Body of pancreas (tissue), 4 donors: ENCODE measurements around the gene CCM2.

Source experiments
- POLR2A ChIP-seq, 3 donors: fragments of 450-650 bp; IDR thresholded peaks; one replicate each; pipeline ENCODE4 v1.6.1; 2016; ENCODE audit warnings: antibody characterized with exemption in 3 of 3, mild to moderate bottlenecking in 2 of 3
- TF ChIP-seq, protein P1 (sequence below), 7 experiments: fragments of 450-650 bp in 4 of 7; fragments of 200-600 bp in 3 of 7; sonication (generic) in 3 of 7; IDR thresholded peaks; one replicate each; pipeline ENCODE4 v1.5.1; 2016 to 2019; ENCODE audit warnings: antibody characterized with exemption in 7 of 7

DNA sequence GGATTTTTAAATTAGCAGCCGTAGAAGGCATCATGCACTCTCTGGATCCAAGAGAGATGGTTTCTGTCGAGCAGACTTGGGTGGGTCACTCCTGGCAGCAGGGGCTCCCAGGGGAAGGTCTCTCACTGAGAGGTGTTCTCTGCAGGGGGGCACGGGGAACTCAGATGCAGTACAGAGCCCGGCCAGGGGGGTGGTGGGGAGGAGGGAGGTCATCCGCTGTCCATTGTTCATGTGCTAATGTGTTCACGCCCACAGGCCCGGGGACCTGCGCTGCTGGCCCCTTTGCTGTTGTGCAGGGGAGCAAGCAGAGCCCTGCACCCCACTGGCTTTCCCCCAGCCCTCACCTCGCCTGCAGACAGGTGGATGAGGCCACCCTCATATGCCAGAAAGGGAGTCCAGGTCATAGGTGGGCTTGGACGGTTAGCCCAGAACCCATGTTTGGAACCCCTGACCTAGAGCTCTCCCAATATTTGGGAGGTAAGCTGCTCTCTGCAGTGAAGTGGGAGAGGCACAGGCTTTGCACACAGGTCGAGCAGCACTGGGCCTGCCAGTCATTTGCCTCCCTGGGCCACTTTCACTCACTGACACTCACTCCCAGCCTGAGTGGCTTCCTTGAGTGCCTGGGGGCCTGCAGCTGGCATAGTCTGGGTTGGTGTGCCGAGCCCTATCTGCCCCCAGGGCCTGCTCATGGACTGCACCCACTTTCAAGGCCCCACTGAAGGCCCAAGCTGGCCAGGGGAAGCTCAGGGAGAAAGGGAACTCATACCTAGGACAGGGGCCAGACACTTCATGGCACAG, 124.1 kb downstream of the CCM2 start:
- TF ChIP-seq, protein P1, sequence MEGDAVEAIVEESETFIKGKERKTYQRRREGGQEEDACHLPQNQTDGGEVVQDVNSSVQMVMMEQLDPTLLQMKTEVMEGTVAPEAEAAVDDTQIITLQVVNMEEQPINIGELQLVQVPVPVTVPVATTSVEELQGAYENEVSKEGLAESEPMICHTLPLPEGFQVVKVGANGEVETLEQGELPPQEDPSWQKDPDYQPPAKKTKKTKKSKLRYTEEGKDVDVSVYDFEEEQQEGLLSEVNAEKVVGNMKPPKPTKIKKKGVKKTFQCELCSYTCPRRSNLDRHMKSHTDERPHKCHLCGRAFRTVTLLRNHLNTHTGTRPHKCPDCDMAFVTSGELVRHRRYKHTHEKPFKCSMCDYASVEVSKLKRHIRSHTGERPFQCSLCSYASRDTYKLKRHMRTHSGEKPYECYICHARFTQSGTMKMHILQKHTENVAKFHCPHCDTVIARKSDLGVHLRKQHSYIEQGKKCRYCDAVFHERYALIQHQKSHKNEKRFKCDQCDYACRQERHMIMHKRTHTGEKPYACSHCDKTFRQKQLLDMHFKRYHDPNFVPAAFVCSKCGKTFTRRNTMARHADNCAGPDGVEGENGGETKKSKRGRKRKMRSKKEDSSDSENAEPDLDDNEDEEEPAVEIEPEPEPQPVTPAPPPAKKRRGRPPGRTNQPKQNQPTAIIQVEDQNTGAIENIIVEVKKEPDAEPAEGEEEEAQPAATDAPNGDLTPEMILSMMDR (IDR thresholded peaks at IDR 0.05): no peak
- TF ChIP-seq POLR2A (IDR thresholded peaks at IDR 0.05): no peak
